NCI-H2029 treated with DMSO at 0.1 percent for 48 hours (cell line): ENCODE measurements around the gene SPINK8.
"Not testable (repeated sequence)": the region's sequence is repeated elsewhere in the genome, so short reads cannot be mapped to it uniquely, and the experiment has no call there.

Experiments
- DNase-seq: peaks from one replicate; lab custom pipeline; 2025; lab: John Stamatoyannopoulos, UW

The SPINK8 gene

DNA sequence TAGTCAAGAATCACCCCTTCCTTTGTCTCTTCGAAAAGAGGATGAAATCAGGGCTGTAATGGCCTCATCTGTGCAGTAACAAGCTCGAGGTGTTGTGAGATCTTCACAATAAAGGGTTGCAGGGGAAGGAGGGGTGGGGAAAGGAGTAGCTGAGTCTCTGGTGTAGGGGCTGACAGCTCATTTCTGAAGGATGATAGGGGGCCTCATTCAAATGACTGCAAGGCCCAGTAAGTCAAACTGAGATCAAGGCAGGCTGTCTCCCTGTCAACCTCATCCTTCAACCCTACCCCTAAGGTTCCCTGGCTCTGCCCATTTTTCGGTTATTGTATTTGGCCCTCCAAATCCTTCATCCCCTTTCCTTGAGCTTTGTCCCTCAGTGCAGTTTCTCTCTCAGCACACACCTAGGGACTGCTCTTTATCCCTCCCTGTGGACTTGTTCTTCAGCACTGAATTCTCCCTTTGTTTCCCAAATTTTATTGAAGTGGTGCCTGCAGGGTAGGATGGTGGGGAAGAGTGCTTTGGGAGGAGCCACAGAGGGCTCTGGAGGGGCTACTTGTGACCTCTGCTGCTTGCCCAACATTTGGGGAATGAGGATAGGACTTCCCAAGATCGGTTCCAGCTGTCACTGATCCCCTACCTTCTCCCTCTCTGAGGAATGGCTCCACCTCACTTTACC, 54.4 kb downstream of the SPINK8 start:
- DNase-seq, result no peak

DNA sequence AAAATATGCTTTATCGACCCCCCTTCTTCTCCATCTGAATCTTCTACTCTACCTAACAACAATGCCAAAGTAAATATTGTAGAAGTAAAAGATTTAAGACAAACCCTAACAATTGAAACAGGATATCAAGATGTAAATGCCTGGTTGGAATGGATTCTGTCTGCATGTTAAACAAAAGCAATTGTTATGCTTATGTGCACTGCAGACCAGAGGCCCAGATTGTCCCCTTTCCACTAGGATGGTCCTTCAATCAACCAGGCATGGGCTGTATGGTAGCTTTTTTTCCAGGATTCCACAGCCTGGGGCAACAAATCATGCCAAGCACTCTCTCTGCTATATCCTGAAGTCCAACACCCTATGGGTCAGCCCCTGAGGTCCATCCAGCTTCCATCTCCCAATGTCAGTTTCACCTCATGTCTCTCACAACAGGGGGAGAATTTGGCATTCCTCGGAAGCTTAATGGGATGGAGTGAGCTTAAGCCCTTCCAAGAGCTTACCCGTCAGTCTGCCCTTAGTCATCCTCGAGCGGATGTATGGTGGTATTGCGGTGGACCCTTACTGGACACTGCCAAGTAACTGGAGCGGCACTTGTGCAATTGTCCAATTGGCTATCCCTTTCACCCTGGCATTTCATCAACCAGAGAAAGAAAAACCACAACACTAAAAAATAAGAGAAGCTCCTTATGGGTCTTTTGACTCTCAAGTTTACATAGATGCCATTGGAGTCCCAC, 56.4 kb downstream of the SPINK8 start:
- no peak for DNase-seq

- DNase-seq, result no peak
Measured at GRCh38 chr3:48275287-48276027, 58.0 kb downstream of the SPINK8 start.

DNA sequence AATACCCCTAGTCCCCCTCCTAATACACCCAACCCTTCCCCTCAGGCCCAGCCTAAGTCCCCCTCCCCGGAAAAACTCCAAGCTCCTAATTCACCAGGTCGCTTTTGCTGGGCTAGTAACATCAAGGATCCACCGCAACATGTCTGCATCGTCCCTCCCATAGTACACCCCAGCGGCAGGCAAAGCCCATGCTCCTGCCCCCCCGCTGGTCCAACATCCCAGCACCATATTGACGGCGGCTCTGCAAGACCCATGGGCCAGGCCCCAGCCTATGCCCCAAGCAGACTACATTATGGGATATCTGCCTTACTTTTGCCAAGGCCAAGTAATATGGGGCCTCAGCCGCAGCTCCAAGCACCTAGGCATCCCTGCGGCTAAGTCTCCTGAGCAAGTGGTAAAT, 59.0 kb downstream of the SPINK8 start:
- no peak for DNase-seq

DNA sequence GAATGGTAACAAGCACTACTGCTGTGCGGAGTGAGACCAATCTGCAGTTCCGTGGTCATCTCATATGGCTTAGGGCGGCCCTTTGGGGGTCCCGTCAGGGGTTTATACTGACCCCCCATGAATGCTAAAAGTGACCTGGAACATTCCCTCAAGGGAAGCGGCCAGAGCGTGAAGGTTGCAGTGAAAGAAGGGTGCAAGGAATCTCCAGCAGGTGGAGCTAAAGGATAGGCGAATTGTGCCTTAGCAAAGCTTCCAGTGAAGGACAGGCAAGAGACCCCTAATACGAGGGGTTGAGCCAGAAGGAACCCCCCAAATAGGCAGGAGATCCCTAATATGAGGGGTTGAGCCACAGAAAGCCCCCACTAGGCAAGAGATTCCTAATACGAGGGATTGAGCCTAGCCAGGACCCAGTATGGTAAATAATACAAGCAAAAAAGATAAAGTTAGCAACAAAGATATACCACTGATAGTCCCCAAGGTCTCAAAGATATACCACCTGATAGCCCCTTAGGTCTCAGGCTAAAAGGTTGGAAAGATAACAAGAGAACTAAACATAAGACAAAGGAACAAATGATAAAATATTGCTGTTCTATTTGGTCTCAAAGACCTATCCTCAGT, 59.8 kb downstream of the SPINK8 start:
- peak; percentile 34 for DNase-seq

- no peak for DNase-seq
Measured at GRCh38 chr3:48271763-48272498, 61.5 kb downstream of the SPINK8 start.

- DNase-seq, result not testable (repeated sequence)
Measured at GRCh38 chr3:48271223-48271622, 62.2 kb downstream of the SPINK8 start.

DNA sequence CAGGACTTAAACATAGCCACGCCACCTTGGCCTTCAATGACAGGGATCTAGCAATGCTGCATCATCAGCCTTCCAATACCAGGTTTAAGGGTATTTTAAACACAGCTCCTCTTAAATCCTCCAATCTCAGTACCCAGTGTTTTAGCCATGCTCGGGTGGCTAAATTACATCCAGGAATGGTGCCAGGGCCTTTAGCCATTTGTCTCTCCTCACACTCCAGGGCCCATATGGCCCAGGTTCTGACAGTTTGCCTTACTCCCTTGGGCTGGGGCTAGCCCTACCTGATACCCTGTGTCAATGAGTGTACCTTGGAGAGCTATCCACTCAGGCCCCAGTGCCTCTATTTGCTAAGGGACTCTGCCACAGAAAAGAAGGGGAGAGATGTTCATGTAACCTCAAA, 63.2 kb downstream of the SPINK8 start:
- DNase-seq, result no peak

DNA sequence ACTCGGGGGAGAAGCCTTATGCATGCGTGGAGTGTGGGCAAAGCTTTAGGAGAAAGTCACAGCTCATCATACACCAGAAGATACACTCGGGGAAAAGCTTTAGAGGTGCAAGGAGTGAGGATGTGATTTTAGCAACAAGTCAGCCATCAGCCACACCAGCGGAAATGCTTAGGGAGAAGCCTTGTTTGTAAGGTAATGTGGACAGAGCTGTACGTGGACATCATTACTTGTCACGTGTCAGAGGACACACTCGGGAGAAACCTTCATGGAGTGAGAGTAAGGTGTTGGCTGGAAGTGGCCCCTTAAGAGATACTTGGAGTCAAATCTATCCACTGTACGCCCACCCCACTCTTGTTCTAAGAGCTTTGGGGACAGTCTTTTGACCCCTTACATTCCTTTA, 63.9 kb downstream of the SPINK8 start:
- no peak for DNase-seq

DNA sequence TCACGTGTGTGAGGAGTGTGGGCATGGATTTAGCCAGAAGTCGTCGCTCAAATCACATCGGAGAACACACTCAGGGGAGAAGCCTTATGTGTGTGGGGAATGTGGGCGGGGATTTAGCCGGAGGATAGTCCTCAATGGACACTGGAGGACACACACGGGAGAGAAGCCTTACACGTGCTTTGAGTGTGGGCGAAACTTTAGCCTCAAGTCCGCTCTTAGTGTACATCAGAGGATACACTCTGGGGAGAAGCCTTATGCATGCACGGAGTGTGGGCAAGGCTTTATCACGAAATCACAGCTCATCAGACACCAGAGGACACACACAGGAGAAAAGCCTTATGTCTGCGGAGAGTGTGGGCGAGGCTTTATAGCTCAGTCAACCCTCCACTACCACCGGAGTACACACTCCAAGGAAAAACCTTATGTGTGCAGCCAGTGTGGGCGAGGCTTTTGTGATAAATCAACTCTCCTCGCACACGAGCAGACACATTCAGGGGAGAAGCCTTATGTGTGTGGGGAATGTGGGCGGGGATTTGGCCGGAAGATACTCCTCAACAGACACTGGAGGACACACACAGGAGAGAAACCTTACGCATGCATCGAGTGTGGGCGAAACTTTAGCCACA, 64.4 kb downstream of the SPINK8 start:
- DNase-seq, result no peak

GRCh38 chr3:48268381-48268935, 65.0 kb downstream of the SPINK8 start:
- DNase-seq, result peak; percentile 46

DNA sequence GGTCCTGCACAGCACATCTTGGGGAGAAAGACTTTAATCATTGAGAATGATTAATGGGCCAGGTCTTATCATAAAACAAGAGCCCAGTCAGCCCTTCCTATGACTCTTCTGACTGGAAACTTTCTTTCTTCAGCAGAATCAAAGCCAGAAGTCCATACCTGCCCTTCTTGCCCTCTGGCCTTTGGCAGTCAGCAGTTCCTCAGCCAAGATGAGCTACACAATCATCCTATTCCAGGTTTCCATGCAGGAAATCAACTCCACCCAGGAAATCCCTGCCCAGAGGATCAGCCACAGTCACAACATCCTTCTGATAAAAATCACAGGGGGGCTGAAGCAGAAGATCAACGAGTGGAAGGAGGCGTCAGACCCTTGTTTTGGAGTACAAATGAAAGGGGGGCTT, 65.7 kb downstream of the SPINK8 start:
- no peak for DNase-seq

DNA sequence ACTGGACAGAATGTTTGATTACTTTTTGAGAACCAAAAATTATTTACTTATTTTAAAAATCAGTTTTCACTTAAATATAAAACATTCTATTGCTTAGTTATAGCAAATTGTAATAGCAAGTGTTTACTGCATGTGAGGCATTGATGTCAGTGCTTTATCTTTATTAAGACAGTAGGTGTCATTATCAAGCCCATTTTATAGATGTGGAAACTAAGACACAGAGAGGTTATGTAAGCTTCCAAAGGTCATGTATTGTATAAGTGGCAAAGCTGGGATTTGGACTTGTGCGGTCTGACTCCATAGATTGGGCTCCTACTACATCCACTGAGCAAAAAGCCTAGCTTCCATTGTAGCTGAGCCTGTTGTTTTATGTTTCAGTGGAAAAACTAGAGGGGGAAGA, 74.9 kb downstream of the SPINK8 start:
- DNase-seq, result no peak
